Thoracic aorta (tissue), 2 donors: ENCODE data around the gene TMEM89. TPM values are rescaled to one million over a fixed set of nuclear protein-coding genes. Genes with fewer than 3 reads are reported as not detected.

Source experiments
- ATAC-seq: fragments of 150-250 bp; one replicate; pipeline ENCODE4 v1.8.0; 2017; ENCODE audit warnings: low read depth; ENCODE audit not compliant: insufficient number of reproducible peaks, low FRiP score
- DNase-seq: peaks from one replicate; pipeline ENCODE4 v3.0.0-alpha.2; 2020; ENCODE audit warnings: low spot score
- H3K27ac ChIP-seq, 2 donors: fragments of 200-600 bp; sonication (generic); 1 replicate in 1 of 2; 2 replicates in 1 of 2; pipeline ENCODE4 v1.5.1; 2016; ENCODE audit warnings: mild to moderate bottlenecking in 2 of 2, moderate library complexity in 2 of 2
- H3K27me3 ChIP-seq: fragments of 200-600 bp; sonication (generic); replicated peaks from 2 replicates; pipeline ENCODE4 v1.6.0; 2016; ENCODE audit warnings: mild to moderate bottlenecking; ENCODE audit not compliant: insufficient read depth
- H3K36me3 ChIP-seq: fragments of 200-600 bp; sonication (generic); one replicate; pipeline ENCODE4 v1.5.1; 2016
- H3K4me1 ChIP-seq, 2 donors: fragments of 200-600 bp; sonication (generic); 1 replicate in 1 of 2; 2 replicates in 1 of 2; pipeline versions ENCODE4 v1.5.1 to v1.6.0; 2016; ENCODE audit warnings: low read depth in 2 of 2, mild to moderate bottlenecking in 1 of 2; ENCODE audit not compliant: control insufficient read depth in 1 of 2
- H3K4me3 ChIP-seq: fragments of 200-600 bp; sonication (generic); 2 replicates; pipeline ENCODE4 v1.5.1; 2016; ENCODE audit warnings: mild to moderate bottlenecking
- H3K9me3 ChIP-seq: fragments of 200-600 bp; sonication (generic); 2 replicates; pipeline ENCODE4 v1.5.1; 2016
- CTCF ChIP-seq: fragments of 200-600 bp; sonication (generic); IDR thresholded peaks from one replicate; pipeline ENCODE4 v1.5.1; 2019; ENCODE audit warnings: antibody characterized with exemption
- total RNA-seq, 2 donors: library from RNA; depleted of rRNA; stranded (reverse); fragments of >200 nt; gene quantifications; one replicate each; pipeline versions ENCODE4 v1.1.0 to v1.2.3, GENCODE V29; 2016

The TMEM89 gene
- total RNA-seq, 2 donors from 2014 or later = 8.0 TPM; not detected in 1

GRCh38 chr3:48656061-48656840 is 34.7 kb upstream of the TMEM89 start:
- DNase-seq (peak; percentile 66), ATAC-seq (peak; percentile 69)
- H3K27me3 ChIP-seq = no peaks in the 10 kb centered on the region
- H3K27ac ChIP-seq = peak overlapping the region; percentile 51 to 66
- H3K36me3 ChIP-seq = no peaks in the 10 kb centered on the region
- peak overlapping the region; percentile 72 for H3K4me3 ChIP-seq
- H3K9me3 ChIP-seq = no peaks in the 10 kb centered on the region
- TF ChIP-seq CTCF = peak; percentile 76
- H3K4me1 ChIP-seq = peaks cover 6 to 15% of the 10 kb centered on the region in 2 donors

- Histone ChIP-seq H3K4me3 (peak overlapping the region; percentile 72), H3K27me3 (no peaks in the 10 kb centered on the region), H3K9me3 (no peaks in the 10 kb centered on the region), H3K27ac (peak overlapping the region; percentile 51 to 66), H3K36me3 (no peaks in the 10 kb centered on the region), H3K4me1 (peaks cover 5 to 10% of the 10 kb centered on the region in 2 donors)
- no peak for TF ChIP-seq CTCF
- no peak for ATAC-seq
- no peak for DNase-seq
Measured at GRCh38 chr3:48655606-48656005, 34.0 kb upstream of the TMEM89 start.

GRCh38 chr3:48655063-48655462 is 33.5 kb upstream of the TMEM89 start:
- no peak for TF ChIP-seq CTCF
- ATAC-seq (no peak), DNase-seq (no peak)
- Histone ChIP-seq H3K27ac (peak overlapping the region; percentile 51 to 66), H3K4me1 (peaks cover 5 to 10% of the 10 kb centered on the region in 2 donors), H3K9me3 (no peaks in the 10 kb centered on the region), H3K27me3 (no peaks in the 10 kb centered on the region), H3K36me3 (no peaks in the 10 kb centered on the region), H3K4me3 (peak overlapping the region; percentile 72)

GRCh38 chr3:48652923-48653715 is 31.6 kb upstream of the TMEM89 start:
- Histone ChIP-seq H3K9me3 (no peaks in the 10 kb centered on the region), H3K27ac (no peak overlapping the region), H3K4me3 (no peak overlapping the region), H3K27me3 (no peaks in the 10 kb centered on the region), H3K36me3 (no peaks in the 10 kb centered on the region), H3K4me1 (peaks cover 5 to 10% of the 10 kb centered on the region in 2 donors)
- no peak for TF ChIP-seq CTCF
- ATAC-seq (no peak), DNase-seq (no peak)

GRCh38 chr3:48651771-48652170 is 30.2 kb upstream of the TMEM89 start:
- ATAC-seq (no peak), DNase-seq (no peak)
- no peak for TF ChIP-seq CTCF
- Histone ChIP-seq H3K27me3 (no peaks in the 10 kb centered on the region), H3K36me3 (no peaks in the 10 kb centered on the region), H3K4me3 (no peak overlapping the region), H3K27ac (no peak overlapping the region), H3K4me1 (peaks cover 5 to 9% of the 10 kb centered on the region in 2 donors), H3K9me3 (no peaks in the 10 kb centered on the region)
